Measurements from ENCODE around the gene MTARC2.
"Not testable (repeated sequence)": the region's sequence is repeated elsewhere in the genome, so short reads cannot be mapped to it uniquely, and the experiment has no call there.

Gene MTARC2

DNA sequence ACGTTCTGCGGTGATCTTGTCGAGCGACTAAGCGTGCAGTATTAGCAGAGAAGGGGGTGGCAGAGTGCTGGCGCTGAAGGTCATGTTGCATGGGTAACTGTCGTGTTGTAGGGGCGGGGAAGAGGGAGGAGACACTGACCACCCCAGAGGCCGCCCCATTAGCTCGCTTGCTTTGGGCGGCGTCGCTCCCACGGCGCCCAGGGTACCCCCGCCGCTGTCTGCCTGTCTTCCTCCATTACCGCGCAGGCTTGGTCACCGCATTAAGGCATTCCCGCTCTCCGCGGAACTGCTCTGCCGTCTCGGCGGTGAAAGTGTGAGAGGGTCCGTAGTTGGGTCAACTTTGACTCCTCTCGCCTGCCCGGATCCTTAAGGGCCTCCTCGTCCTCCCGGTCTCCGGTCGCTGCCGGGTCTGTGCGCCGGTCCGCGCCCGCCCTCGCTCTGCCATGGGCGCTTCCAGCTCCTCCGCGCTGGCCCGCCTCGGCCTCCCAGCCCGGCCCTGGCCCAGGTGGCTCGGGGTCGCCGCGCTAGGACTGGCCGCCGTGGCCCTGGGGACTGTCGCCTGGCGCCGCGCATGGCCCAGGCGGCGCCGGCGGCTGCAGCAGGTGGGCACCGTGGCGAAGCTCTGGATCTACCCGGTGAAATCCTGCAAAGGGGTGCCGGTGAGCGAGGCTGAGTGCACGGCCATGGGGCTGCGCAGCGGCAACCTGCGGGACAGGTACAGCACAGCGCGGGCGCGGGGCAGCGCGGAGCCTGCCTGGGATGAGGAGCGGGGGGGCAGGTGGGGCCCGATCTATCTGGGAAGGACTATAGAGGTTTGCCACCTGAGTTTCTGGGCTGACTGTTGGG is at the start of gene MTARC2:
TSS of gene MTARC2 (plus strand) at position 234 of the 846 bp plus-strand sequence. CDS start at position 444, 210 bp downstream.
- DNase-seq (ENCODE audit: low spot score), result peak; percentile 74

DNA sequence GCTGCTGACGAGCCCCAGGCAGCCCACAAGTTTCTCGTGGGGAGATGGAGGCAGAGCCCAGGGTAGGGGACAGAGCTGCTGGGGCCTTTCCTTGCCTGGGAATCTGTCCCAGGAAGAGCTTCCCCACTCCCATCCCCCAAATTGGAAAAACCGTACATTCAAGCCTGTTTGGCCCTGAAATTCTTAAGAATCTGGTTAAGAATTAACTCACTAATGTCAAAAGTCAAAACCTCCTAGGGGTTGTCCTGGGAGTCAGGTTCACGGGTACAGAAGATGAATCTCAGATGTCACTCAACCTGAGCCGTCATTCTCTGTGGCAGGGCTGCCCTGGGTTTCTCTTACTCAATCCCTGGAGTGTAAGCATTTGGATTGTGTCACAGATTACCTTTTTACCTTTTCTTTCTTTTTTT is 49.5 kb upstream of the MTARC2 start:
- peak; percentile 66 for DNase-seq (ENCODE audit: low spot score)

DNA sequence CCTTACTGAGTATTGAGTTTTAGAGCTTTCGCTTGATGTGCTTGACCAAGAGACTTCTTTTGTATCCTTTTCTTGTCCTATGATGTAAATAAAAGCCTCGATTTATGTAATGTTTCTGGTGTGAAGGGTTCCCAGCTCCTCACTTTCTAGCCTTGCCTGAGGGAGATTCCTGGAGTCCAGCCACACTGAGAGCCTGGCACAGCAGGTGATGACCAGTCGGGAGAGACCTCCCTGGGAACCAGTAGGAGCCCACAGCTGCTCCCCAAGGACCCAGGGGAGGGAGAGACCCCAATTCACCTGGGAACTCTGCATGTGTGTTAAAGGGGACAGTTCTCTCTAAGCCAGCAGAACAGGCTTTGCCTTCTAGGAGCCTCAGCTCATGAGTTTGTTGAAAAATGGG is 49.1 kb upstream of the MTARC2 start:
- DNase-seq (ENCODE audit: low spot score), result no peak

DNA sequence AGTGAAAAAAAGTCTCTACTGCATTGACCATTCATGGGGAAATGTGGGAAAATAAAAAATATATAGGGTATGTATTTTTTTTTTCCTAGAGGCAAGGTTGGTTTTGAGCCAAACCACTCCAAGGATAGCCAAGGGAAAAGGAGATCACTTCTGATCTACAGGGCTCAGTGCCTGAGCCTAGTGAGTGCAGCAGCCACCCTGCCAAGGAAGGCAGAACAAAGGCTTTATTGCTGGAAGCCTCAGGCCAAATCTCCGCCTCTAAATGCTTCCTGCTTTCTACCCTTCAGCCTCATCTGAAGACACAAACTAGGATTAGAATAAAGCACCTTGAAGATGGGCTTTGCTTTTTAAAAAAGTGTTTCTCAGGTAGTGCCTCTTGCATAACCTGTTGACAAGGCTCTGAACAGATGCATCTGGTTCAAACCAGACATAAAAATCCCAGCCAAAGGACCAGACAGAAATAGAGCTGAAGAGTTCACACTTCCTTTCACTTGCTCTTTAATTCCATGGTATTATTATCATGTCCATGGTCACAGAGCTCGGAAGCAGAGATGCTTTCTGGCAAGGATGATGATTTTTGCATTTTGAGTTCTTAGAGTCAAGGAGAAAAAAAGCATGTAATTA is 47.5 kb upstream of the MTARC2 start:
- DNase-seq (ENCODE audit: low spot score), result no peak

DNA sequence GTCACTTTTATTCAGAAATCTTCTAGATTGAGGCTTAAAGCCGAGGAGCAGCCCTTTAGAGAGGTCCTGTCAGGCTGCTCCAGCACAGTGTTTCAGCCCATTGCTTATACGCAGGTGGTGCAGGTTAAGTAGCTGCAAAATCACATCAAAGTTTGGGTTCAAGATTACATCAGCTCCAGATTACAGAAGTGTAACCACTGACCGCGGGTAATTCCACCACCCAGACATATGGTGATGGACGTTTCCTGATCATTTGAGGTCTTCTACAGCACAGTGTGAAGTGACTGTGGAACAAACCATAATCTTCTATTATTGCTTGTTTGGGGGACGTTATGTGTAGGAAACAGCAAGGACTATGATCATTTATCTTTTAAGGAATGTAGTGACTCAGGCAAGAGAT is 46.1 kb upstream of the MTARC2 start:
- DNase-seq (ENCODE audit: low spot score), result no peak

DNA sequence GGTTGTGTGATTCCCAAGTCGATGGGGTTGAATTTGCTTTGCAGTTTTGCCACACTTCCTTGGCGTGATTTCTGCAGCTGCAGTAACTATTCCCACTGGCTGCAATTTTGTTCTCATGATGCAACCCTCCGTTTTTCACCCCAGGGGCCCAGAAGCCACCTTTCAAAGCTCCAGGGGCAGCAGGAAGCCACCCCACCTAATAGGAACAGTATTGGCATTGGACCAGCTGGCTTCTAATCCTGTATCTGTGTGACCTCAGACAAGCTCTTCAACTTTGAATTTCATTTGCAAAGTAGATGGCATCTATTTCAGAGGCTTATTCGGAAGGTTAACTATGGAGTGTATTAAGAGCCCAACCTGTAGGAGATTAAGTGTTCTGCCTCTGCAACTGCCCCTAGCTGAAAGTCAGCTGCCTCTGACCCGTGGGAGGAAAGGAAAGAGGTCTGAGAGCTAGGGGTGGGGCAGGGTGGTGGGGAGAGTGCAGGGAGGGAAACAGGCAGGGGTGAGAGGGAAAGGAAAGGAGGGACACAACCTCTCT is 45.3 kb upstream of the MTARC2 start:
- no peak for DNase-seq (ENCODE audit: low spot score)

DNA sequence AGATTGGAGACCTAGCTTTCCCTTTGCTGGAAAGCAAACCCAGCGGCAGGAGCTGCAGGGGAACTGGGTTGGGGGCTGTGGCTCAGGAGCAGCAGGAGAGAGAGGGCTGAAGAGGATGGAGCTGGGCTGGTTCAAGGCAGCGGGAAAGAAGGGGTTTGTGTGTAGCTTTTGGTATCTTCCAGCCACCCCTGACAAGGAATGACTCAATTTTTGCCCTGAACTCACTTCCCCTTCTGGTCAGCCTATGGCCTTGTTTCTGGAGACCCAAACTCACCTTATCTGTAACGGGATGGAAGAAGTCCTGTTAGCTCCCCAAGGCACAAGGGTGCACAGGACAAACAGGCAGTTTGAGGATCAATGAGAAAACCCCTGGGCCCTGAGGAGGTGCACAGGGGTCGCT is 44.8 kb upstream of the MTARC2 start:
- no peak for DNase-seq (ENCODE audit: low spot score)

DNA sequence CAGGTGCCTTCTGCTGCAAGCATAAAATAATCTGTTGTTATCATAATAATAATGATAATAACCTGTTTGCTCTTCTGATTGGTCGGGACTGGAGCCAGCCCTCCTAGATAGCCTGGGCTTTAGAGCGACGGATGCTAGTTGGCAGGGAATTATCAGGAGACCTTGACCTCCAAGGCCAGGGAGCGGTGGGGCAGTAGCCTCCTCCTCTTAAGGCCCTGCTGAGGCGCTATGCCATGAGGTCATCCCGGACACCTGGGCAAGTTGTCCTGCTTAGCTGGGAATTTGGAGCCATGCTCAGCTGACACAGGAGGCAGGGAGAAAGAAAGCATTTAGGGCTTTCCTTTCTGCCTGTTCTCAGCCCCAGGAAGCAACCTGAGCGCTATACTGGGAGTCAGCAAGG is 42.3 kb upstream of the MTARC2 start:
- no peak for DNase-seq (ENCODE audit: low spot score)

DNA sequence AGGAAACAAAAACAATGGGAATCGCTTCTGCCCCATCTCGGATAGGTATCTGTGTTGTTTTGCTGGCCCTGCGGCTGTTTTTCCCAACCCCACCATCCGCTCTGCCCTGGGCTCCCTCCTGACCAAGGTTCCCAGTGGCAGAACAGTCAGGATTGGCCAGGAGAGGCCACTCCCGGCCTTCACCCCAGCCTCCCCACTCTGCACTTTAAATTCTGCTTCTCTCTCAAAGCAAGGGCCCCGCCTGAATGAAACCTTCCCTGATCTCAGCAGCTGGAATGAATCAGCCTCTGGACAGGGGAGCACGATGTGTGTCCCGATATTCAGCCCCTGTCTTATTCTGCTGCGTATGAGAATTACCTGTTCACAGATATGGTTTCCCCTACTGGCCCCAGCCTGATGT is 41.6 kb upstream of the MTARC2 start:
- DNase-seq (ENCODE audit: low spot score), result no peak

DNA sequence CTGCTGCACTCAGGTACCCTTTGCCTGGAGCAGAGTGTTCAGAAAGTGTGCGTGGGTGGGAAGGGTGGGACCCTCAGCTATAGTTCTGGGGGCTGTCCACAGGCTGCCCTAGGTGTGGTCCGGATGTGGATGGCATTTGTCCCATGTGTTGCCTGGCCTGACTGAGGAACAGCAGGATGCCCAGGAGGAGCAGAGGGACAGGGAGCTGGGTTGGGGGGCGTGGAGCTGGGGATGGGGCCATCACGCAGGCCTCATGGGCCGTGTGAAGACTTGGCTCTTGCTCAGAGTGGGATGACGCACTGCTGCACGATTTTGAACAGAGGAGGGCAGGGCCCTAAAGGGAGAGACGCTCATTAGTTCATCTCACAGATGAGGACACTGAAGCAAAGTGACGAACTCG is 41.0 kb upstream of the MTARC2 start:
- no peak for DNase-seq (ENCODE audit: low spot score)

DNA sequence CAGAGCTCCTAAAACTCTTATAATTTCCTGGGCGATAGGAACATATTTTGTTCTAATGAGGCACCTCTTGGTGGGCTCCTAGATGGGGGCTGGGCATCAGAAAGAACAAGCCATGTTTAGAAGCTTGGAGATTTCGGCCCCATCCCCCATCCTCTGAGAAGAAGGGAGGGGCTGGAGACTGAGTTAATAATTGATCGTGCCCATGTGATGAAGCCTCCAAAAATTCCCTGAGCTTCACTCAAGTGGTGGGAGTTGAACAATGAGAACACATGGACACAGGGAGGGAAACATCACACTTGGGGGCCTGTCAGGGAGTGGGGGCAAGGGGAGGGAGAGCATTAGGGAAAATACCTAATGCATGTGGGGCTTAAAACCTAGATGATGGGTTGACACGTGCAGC is 39.9 kb upstream of the MTARC2 start:
- no peak for DNase-seq (ENCODE audit: low spot score)

DNA sequence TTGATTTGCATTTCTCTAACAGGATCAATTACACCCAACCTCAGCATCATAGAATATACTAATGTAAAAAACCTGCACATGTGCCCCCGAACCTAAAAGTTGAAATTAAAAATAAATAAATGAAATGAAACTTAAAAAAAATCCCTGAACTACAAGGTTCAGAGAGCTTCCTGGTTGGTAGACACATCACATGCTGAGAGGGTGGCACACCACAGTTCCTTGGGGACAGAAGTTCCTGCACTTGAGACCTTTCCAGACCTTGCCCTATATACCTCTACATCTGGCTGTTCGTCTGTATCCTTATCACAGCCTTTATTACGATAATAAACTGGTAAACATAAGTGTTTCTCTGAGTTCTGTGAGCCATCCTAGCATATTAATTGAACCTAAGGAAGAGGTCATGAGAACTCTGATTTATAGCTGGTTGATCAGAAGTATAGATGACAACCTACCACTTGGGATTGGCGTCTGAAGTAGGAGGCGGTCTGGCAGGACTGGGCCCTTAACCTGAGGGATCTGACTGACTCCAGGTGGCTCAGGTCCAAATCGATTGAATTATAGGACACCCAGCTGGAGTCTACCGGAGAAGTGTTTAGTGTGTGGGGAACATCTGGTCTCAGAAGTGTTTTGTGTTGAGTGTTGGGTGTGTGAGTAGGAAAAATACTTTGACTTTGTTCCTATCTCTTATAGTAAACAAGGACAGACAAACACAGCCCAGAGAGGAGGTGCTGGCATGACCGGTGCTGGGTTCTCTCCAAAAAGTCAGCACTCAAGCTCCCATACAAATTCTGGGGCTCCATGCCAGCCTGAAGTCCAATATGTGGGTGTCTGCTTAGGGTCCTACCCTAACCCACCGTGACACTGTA is 39.0 kb upstream of the MTARC2 start:
- DNase-seq (ENCODE audit: low spot score), result no peak

DNA sequence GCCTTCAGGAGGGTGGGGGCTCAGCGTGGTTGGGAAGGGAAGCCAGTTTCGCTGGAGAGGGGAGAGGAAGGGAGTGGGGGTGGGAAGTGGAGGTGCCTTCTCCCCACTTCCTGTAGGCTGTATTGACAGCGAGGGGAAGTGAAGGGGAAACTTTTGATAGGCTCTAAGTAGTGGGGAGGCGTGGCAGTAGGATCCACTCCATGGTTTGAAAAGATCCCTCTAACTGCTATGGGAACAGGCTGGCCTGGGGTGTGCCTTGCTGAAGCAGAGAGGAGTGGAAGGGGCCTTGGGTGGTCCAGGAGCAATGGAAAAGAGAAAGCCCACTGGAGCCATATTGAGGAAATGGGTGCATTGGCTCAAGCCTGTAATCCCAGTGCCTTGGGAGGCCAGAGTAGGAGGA is 37.8 kb upstream of the MTARC2 start:
- no peak for DNase-seq (ENCODE audit: low spot score)

DNA sequence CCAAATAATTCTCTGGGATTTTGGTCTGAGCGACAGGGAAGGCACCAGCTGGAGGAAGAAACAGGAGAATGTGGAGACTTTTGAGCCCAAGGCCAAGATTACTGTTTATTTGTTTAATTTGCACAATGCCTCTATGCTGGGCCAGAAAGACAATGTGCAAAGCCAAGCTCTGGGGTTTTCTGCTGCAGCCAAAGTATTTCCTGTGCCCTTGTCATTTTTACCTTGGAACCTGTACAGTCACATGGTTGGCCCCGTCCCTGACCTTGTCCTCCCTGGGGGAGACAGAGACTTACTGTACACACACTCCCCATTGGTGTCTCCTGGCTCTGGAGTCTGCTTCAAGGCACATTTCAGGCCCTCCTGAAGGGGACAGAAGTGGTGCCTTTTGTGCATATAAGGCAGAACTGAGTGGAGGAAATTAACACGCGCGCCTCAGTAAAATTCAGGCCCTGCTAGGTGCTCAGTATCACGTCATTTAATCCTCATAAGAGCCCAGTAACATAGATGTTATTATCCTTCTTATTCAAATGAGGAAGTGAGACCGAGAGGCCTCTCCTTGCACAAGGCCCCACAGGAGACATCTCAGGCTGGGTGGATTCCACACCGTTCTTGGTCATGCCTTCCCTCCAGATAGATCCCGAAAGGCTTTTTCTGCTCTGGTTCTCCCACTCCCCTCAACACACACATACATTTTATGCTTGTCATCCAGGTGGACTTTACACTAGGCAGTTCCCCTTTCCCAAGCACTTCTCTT is 36.9 kb upstream of the MTARC2 start:
- no peak for DNase-seq (ENCODE audit: low spot score)

DNA sequence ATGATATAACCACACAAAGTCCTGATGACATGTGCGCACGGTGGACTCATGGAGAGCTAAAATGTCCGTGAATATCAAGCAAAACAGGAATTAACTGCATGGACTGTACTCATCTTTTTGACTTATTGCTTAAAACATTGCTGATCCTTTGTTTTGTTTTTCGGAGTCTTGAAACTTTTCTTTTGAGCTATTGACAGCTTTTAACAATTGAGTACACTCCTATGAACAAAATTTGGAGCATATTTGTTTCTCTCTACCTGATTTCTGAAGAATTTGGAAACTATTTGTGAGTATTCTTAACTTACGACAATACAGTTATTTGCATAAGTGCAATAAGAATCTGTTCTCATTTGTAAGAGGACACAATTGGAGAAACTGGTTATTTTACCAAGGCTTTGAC is 32.1 kb upstream of the MTARC2 start:
- not testable (repeated sequence) for DNase-seq (ENCODE audit: low spot score)

DNA sequence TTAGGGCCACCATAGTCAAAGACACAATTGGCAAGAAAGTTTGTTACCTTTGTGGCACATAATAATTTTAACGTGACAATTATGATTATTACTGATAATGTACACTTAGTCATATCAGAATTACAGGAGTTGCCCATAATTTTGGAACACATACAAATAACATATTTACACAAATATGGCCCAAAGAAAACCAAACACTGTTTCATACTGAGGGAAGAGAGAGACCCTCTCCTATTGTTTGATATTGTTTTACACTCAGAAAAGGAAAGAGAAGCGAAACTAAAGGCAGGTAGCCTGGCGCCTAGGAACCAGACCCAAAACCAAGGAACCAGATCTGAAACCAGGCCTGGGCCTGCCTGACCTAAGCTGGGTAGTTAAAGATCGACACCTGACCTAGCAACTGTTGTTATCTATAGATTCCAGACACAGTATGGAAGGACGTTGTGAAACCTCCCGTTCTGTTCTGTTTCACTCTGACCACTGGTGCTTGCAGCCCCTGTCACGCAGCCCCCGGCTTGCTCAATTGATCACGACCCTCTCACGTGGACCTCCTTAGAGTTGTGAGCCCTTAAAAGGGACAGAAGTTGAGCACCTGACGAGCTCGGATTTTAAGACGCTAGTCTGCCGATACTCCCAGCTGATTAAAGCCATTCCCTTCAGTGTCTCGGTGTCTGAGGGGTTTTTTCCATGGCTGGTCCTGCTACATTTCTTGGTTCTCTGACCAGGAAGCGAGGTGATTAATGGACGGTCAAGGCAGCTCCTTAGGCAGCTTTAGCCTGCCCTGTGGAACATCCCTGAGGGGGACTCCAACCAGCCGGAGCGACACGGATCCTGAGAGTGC is 30.1 kb upstream of the MTARC2 start:
- no peak for DNase-seq (ENCODE audit: low spot score)

DNA sequence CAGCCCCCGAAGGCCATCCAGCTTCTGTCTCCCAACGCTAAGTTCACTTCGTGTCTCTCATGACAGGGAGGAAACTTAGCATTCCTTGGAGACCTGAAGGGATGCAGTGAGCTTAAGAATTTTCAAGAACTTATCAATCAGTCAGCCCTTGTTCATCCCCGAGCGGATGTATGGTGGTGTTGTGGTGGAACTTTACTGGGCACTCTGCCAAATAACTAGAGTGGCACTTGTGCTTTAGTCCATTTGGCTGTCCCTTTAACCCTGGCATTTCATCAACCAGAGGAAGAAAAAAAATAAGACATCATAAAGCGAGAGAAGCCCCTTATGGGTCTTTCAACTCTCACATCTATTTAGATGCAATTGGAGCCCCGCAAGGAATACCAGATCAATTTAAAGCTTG is 26.9 kb upstream of the MTARC2 start:
- not testable (repeated sequence) for DNase-seq (ENCODE audit: low spot score)

DNA sequence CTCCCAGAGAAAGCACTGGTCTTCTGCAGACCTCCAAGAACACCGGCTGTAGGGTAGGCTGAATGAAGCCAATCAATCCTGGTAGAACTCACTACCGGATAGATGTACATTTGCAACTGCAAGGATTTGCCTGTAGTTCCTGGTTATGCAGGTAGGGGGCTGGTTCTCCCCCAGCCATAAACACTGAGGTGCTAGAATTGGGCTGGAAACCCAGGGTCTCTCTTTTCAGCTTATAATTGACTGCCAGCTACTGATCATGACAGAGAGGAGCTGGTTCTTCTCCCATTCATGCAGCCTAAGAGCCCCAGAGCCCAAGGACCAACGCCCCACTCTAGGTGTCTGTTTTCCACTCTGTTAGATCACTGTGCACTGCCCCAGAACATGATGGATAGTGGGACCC is 21.5 kb upstream of the MTARC2 start:
- no peak for DNase-seq (ENCODE audit: low spot score)

DNA sequence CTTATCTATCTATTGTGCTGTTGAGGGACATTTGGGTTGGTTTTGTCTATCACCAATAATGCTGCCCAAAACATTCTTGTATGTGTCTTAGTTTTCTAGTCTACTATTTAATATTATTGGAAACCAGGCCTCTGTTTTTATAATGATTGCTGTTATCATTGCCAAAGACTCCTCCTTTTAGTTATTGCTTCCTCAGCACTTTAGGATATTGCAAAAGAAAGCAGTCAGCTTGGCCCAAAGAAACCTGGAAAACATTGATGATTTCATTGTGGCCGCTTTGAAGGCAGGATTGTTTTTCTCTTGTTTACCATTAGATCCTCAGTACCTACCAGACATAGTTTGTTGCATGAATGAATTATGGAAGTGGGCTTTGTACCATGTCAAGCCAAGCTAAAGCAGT is 20.6 kb upstream of the MTARC2 start:
- no peak for DNase-seq (ENCODE audit: low spot score)

DNA sequence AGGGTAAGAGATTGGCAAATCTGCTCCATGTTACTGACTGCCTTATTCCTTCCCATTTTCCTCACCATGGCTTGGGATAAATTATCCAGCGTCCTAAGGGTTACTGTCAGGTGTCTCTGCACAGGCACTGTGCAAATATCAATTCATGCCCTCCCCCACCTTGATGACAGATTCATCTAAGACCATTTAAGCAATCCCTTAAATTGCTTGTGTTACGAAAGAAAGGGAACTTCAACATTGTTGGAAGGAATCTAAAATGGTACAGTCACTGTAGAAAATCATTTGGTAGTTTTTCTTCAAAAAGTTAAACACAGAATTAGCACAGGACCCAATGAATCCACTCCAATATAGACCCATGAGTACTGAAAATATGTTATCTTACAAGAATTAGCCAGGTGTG is 17.6 kb upstream of the MTARC2 start:
- DNase-seq (ENCODE audit: low spot score), result no peak

DNA sequence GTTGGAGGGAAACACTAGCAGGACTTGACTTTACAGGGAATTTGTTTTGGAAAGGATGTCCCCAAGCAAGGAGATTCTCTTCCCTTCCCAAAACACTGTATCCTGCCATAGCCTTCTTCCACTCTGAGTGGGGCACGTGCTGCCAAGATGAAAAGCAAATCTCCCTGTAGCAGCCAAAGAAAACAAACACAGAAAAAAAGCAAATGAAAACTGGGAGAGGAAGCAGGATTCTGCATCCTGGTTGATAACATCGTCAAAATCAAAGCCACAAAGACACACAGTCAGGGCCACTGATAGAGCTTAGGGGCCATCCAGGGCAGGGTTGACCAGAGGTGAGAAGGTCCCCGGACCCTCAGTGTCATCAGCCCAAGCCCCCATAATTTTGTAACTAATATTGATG is 16.0 kb upstream of the MTARC2 start:
- DNase-seq (ENCODE audit: low spot score), result no peak
